HG03565 (cell line): ENCODE measurements around the gene TBATA.

Experiments used
- ATAC-seq: cut with Tn5 transposase; IDR thresholded peaks from one replicate; pipeline ENCODE4 v1.9.1; 2021; ENCODE audit warnings: mild to moderate bottlenecking, moderate library complexity; ENCODE audit not compliant: unreplicated experiment

TBATA gene

DNA sequence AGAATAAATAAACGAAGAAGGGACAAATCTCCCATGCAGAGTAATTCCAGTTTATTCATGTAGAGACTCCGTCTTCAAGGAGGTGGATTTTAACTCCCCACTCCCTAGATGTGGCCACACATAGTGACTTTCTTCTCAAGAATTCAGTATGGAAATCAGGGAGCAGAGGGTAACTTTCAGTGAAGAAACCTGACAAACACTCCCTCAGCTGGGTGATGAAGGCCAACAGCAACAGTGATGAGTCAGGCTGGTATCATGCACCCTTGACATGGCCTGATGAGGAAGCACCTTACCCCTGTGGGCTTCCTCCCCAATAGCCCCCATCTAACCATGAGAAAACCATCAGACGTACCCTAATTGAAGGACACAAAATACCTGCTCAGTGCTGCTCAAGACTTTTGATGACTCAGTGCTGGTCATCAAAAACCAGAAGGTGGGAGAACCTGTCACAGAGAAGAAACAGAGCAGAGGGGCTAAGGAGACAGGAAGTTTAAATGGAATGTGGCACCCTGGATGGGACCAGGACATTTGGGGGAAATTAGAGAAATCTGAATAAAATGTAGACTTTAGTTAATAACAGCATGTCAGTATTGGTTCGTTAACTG, 62.3 kb downstream of the TBATA start:
- ATAC-seq = no peak
